Gastrocnemius medialis (tissue), 4 donors: ENCODE measurements around the gene ANXA2R.

Experiments used
- CTCF ChIP-seq, 5 experiments: fragments of 450-650 bp in 3 of 5; fragments of 200-600 bp in 2 of 5; sonication (generic) in 2 of 5; IDR thresholded peaks in 4 of 5; conservative IDR thresholded peaks in 1 of 5; 1 replicate in 4 of 5; 2 replicates in 1 of 5; pipeline ENCODE4 v1.5.1; 2016 to 2019; ENCODE audit warnings: antibody characterized with exemption in 5 of 5, mild to moderate bottlenecking in 3 of 5, moderate library complexity in 3 of 5
- POLR2A ChIP-seq, 2 donors: fragments of 450-650 bp; IDR thresholded peaks; one replicate each; pipeline ENCODE4 v1.6.1; 2017; ENCODE audit warnings: antibody characterized with exemption in 2 of 2, mild to moderate bottlenecking in 2 of 2, moderate library complexity in 2 of 2

- TF ChIP-seq CTCF (IDR thresholded peaks at IDR 0.05 in 4 of 5, conservative IDR thresholded peaks at IDR 0.05 in 1 of 5) = peak in 4 of 5 experiments; percentile 28 to 65 (median 51)
- no peak for TF ChIP-seq POLR2A (IDR thresholded peaks at IDR 0.05)
These were observed 20.3 kb downstream of the ANXA2R start for GRCh38 chr5:43019614-43020398.
